IPS-20b (cell line): Measurements from ENCODE around the gene ATF6.

Source experiments
- H3K27ac ChIP-seq: one replicate; pipeline ENCODE4 v1.5.1; 2013; ENCODE audit warnings: low read length
- H3K27me3 ChIP-seq: 2 replicates; pipeline ENCODE4 v1.6.1; 2013; ENCODE audit warnings: mild to moderate bottlenecking, low read length, inconsistent platforms; ENCODE audit not compliant: insufficient read depth
- H3K36me3 ChIP-seq: 2 replicates; pipeline ENCODE4 v1.6.1; 2013; ENCODE audit warnings: low read depth, mild to moderate bottlenecking, inconsistent platforms, low read length, moderate library complexity; ENCODE audit not compliant: insufficient read depth
- H3K4me1 ChIP-seq: 2 replicates; pipeline ENCODE4 v1.6.1; 2013; ENCODE audit warnings: mild to moderate bottlenecking, control low read depth, inconsistent platforms, low read length, moderate library complexity; ENCODE audit not compliant: insufficient read depth
- H3K4me3 ChIP-seq: 2 replicates; pipeline ENCODE4 v1.5.1; 2013; ENCODE audit warnings: mild to moderate bottlenecking, low read length, inconsistent platforms
- H3K9ac ChIP-seq: 2 replicates; pipeline ENCODE4 v1.6.1; 2013; ENCODE audit warnings: low read depth, mild to moderate bottlenecking, inconsistent platforms, low read length, moderate library complexity
- H3K9me3 ChIP-seq: 2 replicates; pipeline ENCODE4 v1.6.1; 2013; ENCODE audit warnings: mild to moderate bottlenecking, low read depth, low read length, inconsistent platforms; ENCODE audit not compliant: insufficient read depth

The ATF6 gene

GRCh38 chr1:161962091-161962887 is 196.2 kb downstream of the ATF6 start:
- Histone ChIP-seq H3K36me3 (peaks cover 5% of the 10 kb centered on the region; the same call in 1 of the 2 replicates), H3K9ac (no peak overlapping the region), H3K9me3 (no peaks in the 10 kb centered on the region), H3K27ac (no peak overlapping the region), H3K27me3 (no peaks in the 10 kb centered on the region), H3K4me1 (peaks cover 3% of the 10 kb centered on the region; the same call in 1 of the 2 replicates), H3K4me3 (no peak overlapping the region)

DNA sequence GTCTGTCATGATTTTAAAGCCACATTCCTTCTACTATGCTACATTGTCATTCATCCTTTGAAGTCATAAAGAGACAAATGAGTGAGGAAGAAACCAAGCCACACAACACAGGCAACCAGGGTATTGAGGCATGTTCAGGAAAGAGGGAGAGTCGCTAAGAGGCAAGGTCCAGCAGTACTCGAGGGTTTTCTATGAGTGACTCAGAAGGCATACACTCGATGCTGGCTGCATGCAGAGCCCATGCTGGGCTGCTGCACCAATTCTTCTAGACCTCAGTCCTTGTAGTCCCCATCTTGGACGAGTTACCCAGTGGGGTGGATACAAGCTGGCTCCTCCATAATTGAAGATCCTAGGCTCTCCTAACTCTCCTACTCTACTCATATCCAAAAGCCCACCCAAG is 199.9 kb downstream of the ATF6 start:
- Histone ChIP-seq H3K4me3 (no peak overlapping the region), H3K27me3 (no peaks in the 10 kb centered on the region), H3K9ac (no peak overlapping the region)

GRCh38 chr1:161970036-161970435 is 203.9 kb downstream of the ATF6 start:
- H3K27me3 ChIP-seq, result no peaks in the 10 kb centered on the region
- H3K9ac ChIP-seq, result no peak overlapping the region
- H3K27ac ChIP-seq, result no peak overlapping the region
- H3K4me3 ChIP-seq, result no peak overlapping the region
- H3K4me1 ChIP-seq, result peaks cover 6% of the 10 kb centered on the region
- H3K9me3 ChIP-seq, result no peaks in the 10 kb centered on the region
- no peaks in the 10 kb centered on the region for H3K36me3 ChIP-seq

More for the DNA sequence above, 199.9 kb downstream of the ATF6 start:
- H3K36me3 ChIP-seq, result no peaks in the 10 kb centered on the region
- peaks cover 6% of the 10 kb centered on the region; the same call in 1 of the 2 replicates for H3K4me1 ChIP-seq
- no peaks in the 10 kb centered on the region for H3K9me3 ChIP-seq
- H3K27ac ChIP-seq, result no peak overlapping the region

GRCh38 chr1:161970633-161971032 is 204.5 kb downstream of the ATF6 start:
- no peaks in the 10 kb centered on the region for H3K27me3 ChIP-seq
- H3K9me3 ChIP-seq, result no peaks in the 10 kb centered on the region
- H3K27ac ChIP-seq, result no peak overlapping the region
- no peak overlapping the region for H3K9ac ChIP-seq
- no peaks in the 10 kb centered on the region for H3K36me3 ChIP-seq
- H3K4me3 ChIP-seq, result no peak overlapping the region
- peaks cover 3% of the 10 kb centered on the region for H3K4me1 ChIP-seq

- Histone ChIP-seq H3K4me3 (no peak overlapping the region), H3K9ac (no peak overlapping the region), H3K27me3 (no peaks in the 10 kb centered on the region), H3K9me3 (no peaks in the 10 kb centered on the region), H3K36me3 (no peaks in the 10 kb centered on the region), H3K4me1 (peaks cover 3% of the 10 kb centered on the region; the same call in 1 of the 2 replicates), H3K27ac (no peak overlapping the region)
Observed at GRCh38 chr1:161972828-161973227, 206.7 kb downstream of the ATF6 start.

DNA sequence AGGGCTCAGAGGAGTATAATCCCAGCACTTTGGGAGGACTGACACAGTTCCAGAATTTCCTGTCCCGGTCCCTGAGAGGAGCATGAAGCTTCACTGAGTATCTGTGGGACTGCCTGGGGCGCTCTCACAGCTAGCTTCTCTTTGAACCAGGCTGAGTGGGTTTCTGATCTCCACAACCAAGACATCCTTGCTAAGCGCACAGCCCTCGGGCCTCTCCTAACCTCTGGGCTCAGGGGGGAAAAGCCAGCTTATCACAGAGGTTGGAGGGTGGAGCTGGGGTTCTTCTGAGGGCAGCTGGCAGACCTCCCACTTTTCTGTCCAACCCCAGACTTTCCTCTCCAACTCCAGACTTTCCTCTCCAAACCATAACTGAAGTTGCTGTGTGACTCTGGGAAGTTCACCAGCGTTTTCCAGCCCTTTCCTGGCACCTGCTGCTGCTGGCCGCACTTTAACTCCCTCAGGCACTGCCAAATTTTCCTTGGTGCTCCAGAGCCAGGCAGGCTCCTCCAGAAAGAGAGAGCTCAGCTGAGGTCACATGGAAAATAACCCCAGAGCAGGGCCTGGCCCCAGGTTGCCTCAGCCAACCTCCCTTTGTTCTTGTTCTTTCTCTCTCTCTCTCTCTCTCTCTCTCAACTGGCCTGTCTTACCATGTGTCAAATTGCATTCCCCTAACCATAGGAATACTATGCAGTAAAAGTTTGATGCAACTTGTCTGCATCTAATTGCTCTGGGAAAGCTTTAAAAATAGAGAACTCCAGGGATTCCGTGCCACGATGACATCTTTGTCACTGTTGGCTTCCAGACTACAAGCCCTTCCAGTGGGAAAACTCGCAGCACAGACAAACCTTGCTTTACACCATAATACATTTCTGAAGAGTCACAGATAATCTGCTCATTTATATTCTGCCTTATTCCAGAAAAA is 208.1 kb downstream of the ATF6 start:
- H3K9me3 ChIP-seq, result no peaks in the 10 kb centered on the region
- H3K27ac ChIP-seq, result no peak overlapping the region
- peaks cover 3% of the 10 kb centered on the region; the same call in 1 of the 2 replicates for H3K4me1 ChIP-seq
- H3K27me3 ChIP-seq, result no peaks in the 10 kb centered on the region
- H3K9ac ChIP-seq, result no peak overlapping the region
- no peak overlapping the region for H3K4me3 ChIP-seq
- no peaks in the 10 kb centered on the region for H3K36me3 ChIP-seq

GRCh38 chr1:161978011-161978790 is 212.1 kb downstream of the ATF6 start:
- Histone ChIP-seq H3K4me1 (no peaks in the 10 kb centered on the region), H3K4me3 (no peak overlapping the region), H3K9ac (no peak overlapping the region), H3K27ac (no peak overlapping the region), H3K9me3 (no peaks in the 10 kb centered on the region), H3K27me3 (no peaks in the 10 kb centered on the region), H3K36me3 (no peaks in the 10 kb centered on the region)

DNA sequence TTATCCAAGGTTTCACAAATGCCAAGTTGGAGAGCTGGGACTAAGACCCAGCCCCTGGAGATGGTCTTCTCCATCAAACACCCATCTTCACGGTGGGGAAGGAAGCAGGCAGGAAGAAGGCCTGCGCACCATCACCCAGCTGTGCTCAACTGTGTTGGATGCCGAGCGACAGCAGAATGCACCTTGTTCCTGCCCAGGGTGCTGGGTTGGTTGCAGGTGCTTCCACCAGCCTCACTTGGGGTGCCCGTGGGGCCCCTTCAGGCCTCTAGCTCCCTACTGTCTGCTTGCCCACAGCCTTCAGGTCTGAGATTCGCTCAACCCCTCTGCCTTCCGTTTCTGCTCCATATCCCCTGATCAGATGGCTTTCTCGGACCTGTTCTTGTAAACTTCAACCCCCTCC is 215.0 kb downstream of the ATF6 start:
- Histone ChIP-seq H3K9ac (no peak overlapping the region), H3K27me3 (no peaks in the 10 kb centered on the region), H3K27ac (no peak overlapping the region), H3K4me3 (no peak overlapping the region), H3K36me3 (no peaks in the 10 kb centered on the region), H3K9me3 (no peaks in the 10 kb centered on the region), H3K4me1 (no peaks in the 10 kb centered on the region)

GRCh38 chr1:161981735-161982506 is 215.8 kb downstream of the ATF6 start:
- Histone ChIP-seq H3K9ac (no peak overlapping the region), H3K36me3 (no peaks in the 10 kb centered on the region), H3K27me3 (no peaks in the 10 kb centered on the region), H3K27ac (no peak overlapping the region), H3K4me3 (no peak overlapping the region), H3K4me1 (no peaks in the 10 kb centered on the region), H3K9me3 (no peaks in the 10 kb centered on the region)

DNA sequence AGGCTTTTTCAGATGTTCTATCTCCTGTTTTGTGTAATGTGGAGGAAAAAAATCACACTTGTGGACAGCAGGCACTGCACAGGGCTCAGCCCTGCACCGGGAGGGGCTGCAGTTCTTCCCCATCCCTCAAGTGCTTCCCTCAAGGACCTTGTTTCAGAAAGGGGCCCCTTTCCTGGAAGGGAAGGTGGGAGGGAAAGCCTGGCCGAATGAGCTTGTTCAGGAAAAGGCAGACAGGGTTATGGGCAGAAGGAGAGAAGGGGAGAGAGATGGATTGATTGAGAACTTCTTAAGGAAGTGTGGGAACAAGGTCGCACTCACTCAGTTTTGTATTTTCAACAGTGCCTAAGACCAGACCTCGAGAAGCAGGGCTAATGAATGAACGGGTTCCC is 216.4 kb downstream of the ATF6 start:
- H3K36me3 ChIP-seq, result no peaks in the 10 kb centered on the region

GRCh38 chr1:161982917-161983316 is 216.8 kb downstream of the ATF6 start:
- Histone ChIP-seq H3K27me3 (no peaks in the 10 kb centered on the region), H3K36me3 (no peaks in the 10 kb centered on the region), H3K27ac (no peak overlapping the region), H3K9ac (no peak overlapping the region), H3K4me3 (no peak overlapping the region), H3K9me3 (no peaks in the 10 kb centered on the region; the same call in 1 of the 2 replicates), H3K4me1 (no peaks in the 10 kb centered on the region)

More for the DNA sequence above, 216.4 kb downstream of the ATF6 start:
- no peaks in the 10 kb centered on the region; the same call in 1 of the 2 replicates for H3K9me3 ChIP-seq
- H3K4me1 ChIP-seq, result no peaks in the 10 kb centered on the region
- H3K27ac ChIP-seq, result no peak overlapping the region
- no peaks in the 10 kb centered on the region for H3K27me3 ChIP-seq
- no peak overlapping the region for H3K9ac ChIP-seq
- H3K4me3 ChIP-seq, result no peak overlapping the region
